ENCODE results near the gene DHX30.
"Not testable (repeated sequence)": the region's sequence is repeated elsewhere in the genome, so short reads cannot be mapped to it uniquely, and the experiment has no call there.

The DHX30 gene

DNA sequence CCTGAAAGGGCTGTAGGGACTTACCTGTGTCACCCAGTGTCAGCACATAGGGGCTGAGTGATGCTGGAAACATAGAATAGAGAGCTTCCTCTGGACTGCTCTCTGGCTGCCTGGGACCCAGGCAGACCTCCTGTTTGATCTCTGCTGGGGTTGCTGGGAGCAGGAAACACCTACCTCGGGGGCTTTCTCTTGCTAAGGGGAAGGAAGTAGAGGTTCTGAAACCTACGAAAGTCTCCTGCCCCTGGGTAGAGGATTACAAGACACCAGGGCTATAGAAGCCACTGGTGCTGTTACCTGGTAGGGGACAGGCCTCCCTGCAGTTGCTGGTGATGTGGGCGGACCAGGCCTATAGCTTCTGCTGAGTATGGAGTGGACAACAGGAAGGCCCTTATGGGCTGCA lies 81.7 kb downstream of the DHX30 start:
- no peak for DNase-seq (ENCODE audit: low spot score)

DNA sequence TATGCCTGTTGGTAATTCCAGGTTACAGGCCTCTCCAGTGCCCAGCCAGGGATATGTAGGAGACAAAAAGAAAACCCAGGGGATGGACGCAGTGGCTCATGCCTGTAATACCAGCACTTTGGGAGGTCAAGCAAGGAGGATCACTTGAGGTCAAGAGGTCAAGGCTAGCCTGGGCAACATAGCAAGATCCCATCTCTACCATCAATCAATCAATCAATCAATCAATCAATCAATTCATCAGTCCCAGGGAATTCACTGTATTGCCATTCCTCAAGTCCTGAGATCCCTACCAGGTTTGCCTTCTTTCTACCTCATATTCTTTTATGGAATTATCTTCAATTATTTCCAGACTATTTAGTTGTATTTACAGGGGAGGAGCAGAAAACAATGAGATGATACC lies 82.2 kb downstream of the DHX30 start:
- DNase-seq (ENCODE audit: low spot score), result no peak

DNA sequence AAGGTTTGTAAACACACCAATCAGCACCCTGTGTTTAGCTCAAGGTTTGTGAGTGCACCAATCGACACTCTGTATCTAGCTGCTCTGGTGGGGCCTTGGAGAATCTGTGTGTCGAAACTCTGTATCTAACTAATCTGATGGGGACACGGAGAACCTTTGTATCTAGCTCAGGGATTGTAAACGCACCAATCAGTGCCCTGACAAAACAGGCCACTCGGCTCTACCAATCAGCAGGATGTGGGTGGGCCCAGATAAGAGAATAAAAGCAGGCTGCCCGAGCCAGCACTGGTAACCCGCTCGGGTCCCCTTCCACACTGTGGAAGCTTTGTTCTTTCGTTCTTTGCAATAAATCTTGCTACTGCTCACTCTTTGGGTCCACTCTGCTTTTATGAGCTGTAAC lies 85.1 kb downstream of the DHX30 start:
- not testable (repeated sequence) for DNase-seq (ENCODE audit: low spot score)

DNA sequence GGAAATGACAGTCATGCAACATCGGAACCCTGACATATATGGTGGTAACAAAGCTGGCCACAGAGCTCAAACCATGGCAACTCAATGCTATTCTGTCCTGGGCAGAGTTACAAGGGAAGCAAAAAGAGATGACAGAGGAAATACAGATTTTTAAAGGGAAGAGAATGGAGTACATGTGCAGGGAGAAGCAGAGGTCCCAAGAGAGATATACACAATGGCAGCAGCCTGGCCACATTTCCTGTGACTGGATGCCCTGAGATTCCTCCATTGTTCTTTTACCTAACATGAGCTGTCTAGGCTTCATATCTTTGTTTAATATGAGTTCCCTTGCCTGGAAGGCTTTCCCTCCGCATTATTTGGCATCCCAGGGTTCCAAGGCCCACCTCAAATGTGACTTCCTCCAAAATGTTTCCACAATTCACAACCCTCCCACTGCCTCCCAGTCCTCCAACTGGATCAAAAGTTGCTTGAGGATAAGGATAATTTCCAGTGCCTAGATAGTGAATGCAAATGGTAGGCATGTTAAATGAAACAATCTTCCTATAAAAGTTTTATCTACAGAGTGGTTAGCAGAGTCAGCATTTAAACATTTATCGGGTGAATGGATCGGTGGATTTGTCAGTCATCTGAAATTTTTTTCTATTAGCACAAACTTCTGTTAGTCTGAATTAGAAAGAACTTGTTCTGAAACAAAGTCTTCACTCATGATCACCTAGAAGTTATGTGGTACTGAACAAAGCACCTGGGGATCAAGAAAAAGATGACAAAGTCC lies 86.2 kb downstream of the DHX30 start:
- DNase-seq (ENCODE audit: low spot score), result no peak

DNA sequence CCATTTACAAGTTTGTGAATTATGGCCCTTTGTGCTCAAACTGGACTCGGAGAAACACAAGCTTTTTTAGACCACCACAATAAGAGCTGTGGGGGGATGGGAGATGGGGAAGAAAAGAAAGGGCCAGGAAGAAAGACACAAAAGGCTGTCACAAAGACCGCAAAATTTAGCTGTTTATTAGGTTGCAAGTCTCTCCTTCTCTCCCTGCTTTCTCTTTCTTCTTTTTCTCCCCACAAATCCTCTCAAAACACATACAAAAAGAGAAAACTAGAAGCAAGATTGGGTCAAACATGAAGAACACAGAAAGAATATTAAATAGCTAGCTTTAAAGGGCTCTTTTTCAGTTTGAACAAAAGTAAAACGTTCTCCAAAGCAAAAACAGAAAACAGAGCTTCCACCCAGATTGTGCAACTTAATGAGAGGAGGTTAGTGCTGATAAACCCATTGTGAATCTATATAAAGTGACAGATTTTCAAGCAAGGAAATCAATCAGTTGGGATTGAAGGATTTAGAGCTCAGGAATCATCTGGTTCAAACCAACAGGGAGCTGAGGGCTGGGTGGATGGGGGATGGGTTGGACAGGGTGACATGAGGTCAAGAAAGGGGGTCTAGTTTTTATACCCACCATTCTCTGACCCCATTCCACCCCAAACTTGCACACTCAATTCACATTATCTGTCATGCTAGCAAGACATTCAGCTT lies 87.3 kb downstream of the DHX30 start:
- peak; percentile 76 for DNase-seq (ENCODE audit: low spot score)

DNA sequence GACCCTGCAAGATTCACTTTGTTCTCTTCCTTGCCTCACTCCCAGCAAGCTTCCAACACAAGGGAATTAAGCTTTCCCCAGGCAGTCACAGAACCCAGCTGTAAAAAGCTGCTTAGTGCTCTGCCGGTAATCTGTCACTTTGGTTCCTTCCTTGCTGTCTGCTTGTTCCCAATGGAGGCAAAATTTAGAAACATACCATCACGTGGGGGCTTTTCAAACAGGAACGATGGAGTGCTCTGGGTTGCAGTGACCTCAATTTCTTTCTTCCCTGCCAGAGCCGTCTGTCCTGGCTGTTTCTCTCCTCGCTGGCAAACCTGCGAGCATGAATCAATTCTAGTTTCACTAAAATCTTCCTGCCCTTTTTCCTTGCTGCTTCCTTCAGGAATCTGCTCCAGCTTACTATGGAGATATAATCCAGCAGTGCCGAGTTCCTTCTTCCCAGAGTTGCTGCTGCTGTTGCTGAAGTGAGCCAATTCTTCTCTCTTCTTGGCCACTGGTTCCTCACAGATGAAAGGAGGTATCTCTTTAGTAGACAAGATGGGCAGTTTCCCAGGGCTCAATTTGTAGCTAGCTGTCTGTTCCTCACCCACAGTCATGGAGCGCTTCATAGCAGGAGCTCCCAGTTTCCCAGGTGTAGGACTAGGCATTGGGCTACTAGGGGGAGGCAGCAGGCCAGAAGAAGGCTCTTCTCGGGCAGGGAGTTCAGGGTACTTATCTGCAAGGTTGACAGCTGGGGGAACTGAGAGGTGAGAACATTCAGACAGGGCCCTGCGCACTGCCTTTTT lies 88.1 kb downstream of the DHX30 start:
- no peak for DNase-seq (ENCODE audit: low spot score)

DNA sequence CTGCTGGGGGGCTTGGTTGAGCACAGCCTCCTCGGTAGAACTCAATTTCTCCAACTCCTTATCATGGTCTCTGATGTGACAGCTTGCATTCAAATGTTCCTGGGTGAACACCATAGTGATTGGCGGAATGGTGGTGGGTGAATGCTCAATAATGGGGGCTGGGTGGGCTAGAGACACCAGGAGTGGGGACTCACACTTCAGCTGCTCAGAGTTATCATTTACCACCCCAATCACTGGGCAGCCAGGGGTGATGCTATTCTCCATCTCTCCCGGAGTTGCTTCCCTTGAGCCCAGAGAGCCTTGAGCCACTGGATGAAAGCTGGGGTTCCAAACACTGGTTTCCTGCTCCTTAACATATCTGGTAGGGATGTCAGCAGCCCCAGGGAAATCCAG lies 88.7 kb downstream of the DHX30 start:
- DNase-seq (ENCODE audit: low spot score), result no peak

DNA sequence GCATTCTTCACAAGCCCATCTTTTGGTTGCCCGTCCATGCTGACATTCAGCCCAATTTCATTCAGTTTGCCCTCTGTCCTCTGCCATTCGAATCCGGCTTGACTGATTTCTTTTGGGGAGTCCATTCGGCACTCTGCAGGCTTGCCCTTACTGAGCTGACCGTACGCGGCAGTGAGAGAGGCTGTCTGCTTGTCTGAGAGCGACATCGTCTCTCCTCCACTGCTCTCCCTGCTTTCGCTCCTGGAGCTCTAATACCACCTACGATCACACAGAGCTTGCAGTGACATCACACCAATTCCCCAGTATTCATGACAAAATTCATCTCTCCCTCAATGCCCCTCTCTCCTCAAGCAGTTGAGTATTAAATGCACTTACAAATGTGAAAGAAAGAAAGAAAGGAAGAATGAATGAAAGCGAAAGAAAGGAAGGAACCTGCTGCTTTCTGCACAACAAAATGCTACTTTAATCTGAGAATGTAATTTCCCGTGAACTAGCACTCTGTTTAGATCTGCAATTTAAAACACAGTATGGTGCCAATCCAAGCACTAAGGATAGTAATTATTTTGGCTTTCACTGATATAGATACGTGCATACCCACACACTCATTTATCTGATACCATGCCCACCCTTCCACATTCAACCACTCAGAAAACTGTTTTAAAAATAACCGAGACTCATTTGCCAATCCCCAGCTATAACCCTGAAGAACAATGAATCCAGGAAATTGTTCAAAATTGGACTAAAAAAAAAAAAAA lies 89.5 kb downstream of the DHX30 start:
- peak; percentile 58 for DNase-seq (ENCODE audit: low spot score)

DNA sequence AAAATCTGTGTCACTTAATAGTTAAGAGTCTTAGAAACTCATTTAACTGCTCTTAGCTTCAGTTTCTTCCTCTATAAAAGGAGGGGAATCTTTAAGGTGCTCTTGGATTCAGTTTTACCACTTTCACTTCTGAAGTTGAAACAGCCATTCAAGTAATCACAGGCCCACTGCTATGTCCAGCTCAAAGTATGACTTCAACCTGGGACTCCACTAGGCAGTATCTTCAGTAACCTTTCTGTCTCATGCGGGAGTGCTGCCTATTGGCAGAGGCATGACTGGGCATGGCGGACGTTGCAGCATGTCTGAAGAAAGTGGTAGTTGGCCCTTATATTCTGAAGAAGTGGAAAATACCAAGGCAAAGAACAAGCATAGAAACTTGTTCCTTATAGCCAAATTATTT lies 92.3 kb downstream of the DHX30 start:
- DNase-seq (ENCODE audit: low spot score), result no peak

DNA sequence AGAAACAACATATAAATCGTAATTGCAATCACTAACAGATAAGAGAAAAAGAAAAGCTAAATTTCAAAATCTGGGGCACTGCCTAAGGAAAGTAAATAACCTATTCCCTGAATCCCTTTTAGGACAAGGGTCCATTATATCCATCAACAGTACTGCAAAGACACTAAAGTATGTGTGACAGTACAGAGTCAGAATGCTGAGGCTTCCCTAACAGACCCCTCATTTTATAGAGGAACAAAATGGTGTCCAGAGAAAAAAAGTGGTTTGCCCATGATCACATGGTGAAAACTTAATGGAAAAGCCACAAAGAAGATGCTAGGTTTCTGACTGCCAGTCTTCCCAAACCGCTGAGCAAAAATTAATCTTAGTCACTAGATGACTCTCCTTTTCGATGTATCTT lies 93.8 kb downstream of the DHX30 start:
- peak; percentile 44 for DNase-seq (ENCODE audit: low spot score)

DNA sequence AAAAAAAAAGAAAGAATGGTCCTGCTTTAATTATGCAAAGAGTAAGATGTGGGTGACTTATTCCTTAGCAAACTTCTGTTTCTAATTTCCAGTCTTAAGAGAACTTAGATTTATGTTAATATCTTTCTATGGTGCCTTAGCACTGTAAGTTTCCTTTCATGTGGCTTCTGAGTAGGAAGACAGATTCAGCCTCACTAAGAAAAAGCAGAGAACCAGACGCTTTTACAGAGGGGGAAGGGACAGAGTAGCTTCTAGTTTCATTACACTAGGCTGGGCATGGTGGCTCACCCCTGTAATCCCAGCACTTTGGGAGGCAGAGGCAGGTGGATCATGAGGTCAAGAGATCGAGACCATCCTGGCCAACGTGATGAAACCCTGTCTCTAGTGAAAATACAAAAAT lies 95.0 kb downstream of the DHX30 start:
- no peak for DNase-seq (ENCODE audit: low spot score)

DNA sequence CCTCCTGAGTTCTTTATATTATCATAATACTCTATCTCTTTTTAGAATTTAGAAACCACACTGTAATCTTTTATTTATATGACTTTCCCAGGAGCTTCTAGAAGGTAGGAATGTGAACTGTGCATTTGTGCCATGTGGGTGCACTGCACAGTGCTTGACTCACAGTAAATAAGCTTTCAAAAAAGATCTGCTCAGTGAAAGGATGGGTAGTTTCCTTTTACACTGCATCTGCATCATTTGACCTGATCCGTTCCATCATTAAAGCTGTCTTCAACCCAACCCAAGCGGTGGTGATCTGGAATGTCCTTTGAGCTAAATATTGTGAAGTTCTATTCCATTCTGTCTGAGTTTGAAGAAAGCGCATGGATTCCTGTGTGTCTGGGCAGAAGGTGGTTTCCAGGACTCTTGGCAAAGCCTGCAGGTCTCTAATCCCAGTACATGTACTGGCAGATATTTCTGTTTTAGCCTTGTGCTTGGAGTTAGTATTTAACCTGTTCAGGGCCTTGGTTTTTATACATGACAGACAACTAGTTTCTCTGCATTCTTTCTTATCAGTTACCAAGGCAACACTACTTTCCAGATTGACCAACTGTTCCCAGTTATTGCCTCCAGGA lies 96.7 kb downstream of the DHX30 start:
- DNase-seq (ENCODE audit: low spot score), result no peak
